A549 (cell line): ENCODE data around the gene SLC39A13. TPM values are rescaled to one million over a fixed set of nuclear protein-coding genes. Genes with fewer than 3 reads are reported as not detected.

Experiments
- ATAC-seq, 2 experiments: fragments of 200-7000 bp in 1 of 2; fragments of >200 bp in 1 of 2; cut with Nextera tagmentation in 1 of 2; cut with Tn5 transposase in 1 of 2; 3 replicates each; pipeline versions ENCODE4 v1.8.0 to v1.9.1; 2018 to 2020; ENCODE audit warnings: mild to moderate bottlenecking in 1 of 2, moderate library complexity in 1 of 2
- CTCF ChIA-PET: fragments of 300-600 bp; sonication (Branson Sonifier 250); formaldehyde crosslinking; extraction: SDS; loops from one replicate; lab custom pipeline; 2021; ENCODE audit warnings: antibody characterized with exemption, inconsistent platforms; lab: Yijun Ruan, JAX
- POLR2A ChIA-PET: fragments of 350-600 bp; formaldehyde crosslinking; extraction: SDS; loops from one replicate; lab custom pipeline; 2021; ENCODE audit warnings: antibody characterized with exemption, inconsistent platforms; lab: Yijun Ruan, JAX
- DNase-seq, 2 experiments: peaks; one replicate each; pipeline versions ENCODE4 v3.0.0 to v3.0.0-alpha.2; 2011 to 2016; ENCODE audit warnings: low read depth in 1 of 2, low spot score in 1 of 2
- FAIRE-seq: peaks from 2 replicates; lab custom pipeline; 2011; peaks lifted over from hg19 to GRCh38; lab: Jason Lieb, UNC
- H3K27ac ChIP-seq, 2 experiments: fragments of >200 bp; sonication (Bioruptor Twin); formaldehyde crosslinking; 3 replicates each; pipeline ENCODE4 v1.5.1; 2016 to 2017
- H3K4me1 ChIP-seq: fragments of >200 bp; sonication (Bioruptor Twin); formaldehyde crosslinking; 3 replicates; pipeline ENCODE4 v1.6.1; 2016
- H3K4me2 ChIP-seq: fragments of >200 bp; sonication (Bioruptor Twin); formaldehyde crosslinking; 3 replicates; pipeline ENCODE4 v1.6.1; 2016
- H3K4me3 ChIP-seq: fragments of >200 bp; sonication (Bioruptor Twin); formaldehyde crosslinking; 3 replicates; pipeline ENCODE4 v1.5.1; 2016
- H3K9me3 ChIP-seq: fragments of >200 bp; sonication (Bioruptor Twin); formaldehyde crosslinking; 3 replicates; pipeline ENCODE4 v1.6.1; 2016
- CEBPB ChIP-seq, 2 experiments: fragments of >200 bp in 1 of 2; sonication (Bioruptor Twin) in 1 of 2; formaldehyde crosslinking in 1 of 2; IDR thresholded peaks; 2 replicates each; pipeline ENCODE4 v1.6.1; 2012 to 2016
- CHD2 ChIP-seq: fragments of 150-350 bp; IDR thresholded peaks from 2 replicates; pipeline ENCODE4 v1.6.1; 2014; ENCODE audit warnings: low read length; ENCODE audit not compliant: partially characterized antibody
- CHD4 ChIP-seq: fragments of 200-600 bp; sonication (generic); IDR thresholded peaks from 2 replicates; pipeline ENCODE4 v1.6.1; 2016; ENCODE audit warnings: antibody characterized with exemption, mild to moderate bottlenecking, borderline replicate concordance
- FOSL2 ChIP-seq, 2 experiments: fragments of 450-650 bp in 1 of 2; fragments of >200 bp in 1 of 2; sonication (Bioruptor Twin) in 1 of 2; formaldehyde crosslinking; IDR thresholded peaks; 2 replicates each; pipeline versions ENCODE4 v1.5.0 to v1.6.1; 2016 to 2020; ENCODE audit warnings: mild to moderate bottlenecking in 1 of 2, moderate library complexity in 1 of 2
- FOXS1 ChIP-seq: fragments of 250-450 bp; sonication (Bioruptor Pico); IDR thresholded peaks from 2 replicates; pipeline ENCODE4 v1.5.0; 2020; ENCODE audit warnings: mild to moderate bottlenecking, moderate library complexity
- GATA3 ChIP-seq: IDR thresholded peaks from 2 replicates; pipeline ENCODE4 v1.6.1; 2012; ENCODE audit warnings: borderline replicate concordance
- HOXA7 ChIP-seq: fragments of 250-450 bp; sonication (Bioruptor Pico); IDR thresholded peaks from 2 replicates; pipeline ENCODE4 v1.5.0; 2020; ENCODE audit warnings: mild to moderate bottlenecking, moderate library complexity
- JUN ChIP-seq, 2 experiments: fragments of >200 bp; sonication (Bioruptor Twin); formaldehyde crosslinking; IDR thresholded peaks; 2 replicates in 1 of 2; 3 replicates in 1 of 2; pipeline ENCODE4 v1.6.1; 2016 to 2017
- KDM1A ChIP-seq: fragments of 200-600 bp; sonication (generic); IDR thresholded peaks from 2 replicates; pipeline ENCODE4 v1.6.1; 2016; ENCODE audit warnings: low read depth, mild to moderate bottlenecking
- NR3C1 ChIP-seq: fragments of >200 bp; sonication (Bioruptor Twin); formaldehyde crosslinking; IDR thresholded peaks from 3 replicates; pipeline ENCODE4 v1.6.1; 2017
- POLR2A ChIP-seq: IDR thresholded peaks from 2 replicates; pipeline ENCODE4 v1.6.1; 2012; ENCODE audit warnings: mild to moderate bottlenecking, low read length
- RAD21 ChIP-seq, 2 experiments: fragments of >200 bp in 1 of 2; sonication (Bioruptor Twin) in 1 of 2; formaldehyde crosslinking in 1 of 2; IDR thresholded peaks in 1 of 2; conservative IDR thresholded peaks in 1 of 2; 2 replicates in 1 of 2; 3 replicates in 1 of 2; pipeline ENCODE4 v1.6.1; 2012 to 2018; ENCODE audit warnings: inconsistent platforms in 1 of 2
- SMC3 ChIP-seq: fragments of >200 bp; sonication (Bioruptor Twin); formaldehyde crosslinking; IDR thresholded peaks from 3 replicates; pipeline ENCODE4 v1.6.1; 2018; ENCODE audit warnings: inconsistent platforms
- WGBS: methylation state at CpG from one replicate; pipeline ENCODE4 v1.1.6; 2017; ENCODE audit errors: missing lambda C conversion rate; 5-methylcytosine and 5-hydroxymethylcytosine counted together
- polyA plus RNA-seq, 4 experiments: library from polyadenylated mRNA; depleted of rRNA in 3 of 4; stranded (reverse); fragments of >200 nt; fragmentation: RNase III in 1 of 4; extraction: RNeasy Plus Mini Kit Qiagen cat#74134 plus additional on column Dnase treatment in 1 of 4; gene quantifications; 2 replicates in 3 of 4; 3 replicates in 1 of 4; pipeline ENCODE4 v1.2.3, GENCODE V29; 2011 to 2017
- TF ChIP-seq, protein P1 (sequence below): fragments of >200 bp; sonication (Bioruptor Twin); formaldehyde crosslinking; IDR thresholded peaks from 3 replicates; pipeline ENCODE4 v1.5.1; 2016
- TF ChIP-seq, protein P2 (sequence below): fragments of 150-350 bp; IDR thresholded peaks from 2 replicates; pipeline ENCODE4 v1.6.1; 2014; ENCODE audit warnings: low read depth, mild to moderate bottlenecking, low read length
- TF ChIP-seq, protein P3 (sequence below): IDR thresholded peaks from 2 replicates; pipeline ENCODE4 v1.6.1; 2012

The SLC39A13 gene
- polyA plus RNA-seq, 2 of the 4 experiments (the other 2 are of a cell fraction): 10.8 to 35.2 TPM

DNA sequence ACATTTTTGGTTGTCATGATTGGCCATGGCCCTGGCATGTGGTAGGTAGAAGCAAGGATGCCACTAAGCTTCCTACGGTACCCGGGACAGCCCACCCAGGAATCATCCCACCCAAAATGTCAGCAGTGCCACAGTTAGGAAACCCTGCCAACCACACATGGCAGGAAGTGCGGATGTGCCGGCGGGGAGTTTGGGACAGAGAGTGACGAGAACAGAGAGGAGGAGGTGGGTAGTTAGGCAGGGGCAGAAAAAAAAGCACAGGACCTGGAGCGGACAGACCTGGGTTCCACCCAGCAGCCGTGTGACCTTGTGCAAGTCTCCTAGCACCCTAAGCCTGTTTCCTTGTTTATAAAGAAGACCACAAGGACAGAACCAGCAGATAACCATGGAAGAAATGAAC, 33.4 kb upstream of the SLC39A13 start (continued):
- TF ChIP-seq, protein P1, sequence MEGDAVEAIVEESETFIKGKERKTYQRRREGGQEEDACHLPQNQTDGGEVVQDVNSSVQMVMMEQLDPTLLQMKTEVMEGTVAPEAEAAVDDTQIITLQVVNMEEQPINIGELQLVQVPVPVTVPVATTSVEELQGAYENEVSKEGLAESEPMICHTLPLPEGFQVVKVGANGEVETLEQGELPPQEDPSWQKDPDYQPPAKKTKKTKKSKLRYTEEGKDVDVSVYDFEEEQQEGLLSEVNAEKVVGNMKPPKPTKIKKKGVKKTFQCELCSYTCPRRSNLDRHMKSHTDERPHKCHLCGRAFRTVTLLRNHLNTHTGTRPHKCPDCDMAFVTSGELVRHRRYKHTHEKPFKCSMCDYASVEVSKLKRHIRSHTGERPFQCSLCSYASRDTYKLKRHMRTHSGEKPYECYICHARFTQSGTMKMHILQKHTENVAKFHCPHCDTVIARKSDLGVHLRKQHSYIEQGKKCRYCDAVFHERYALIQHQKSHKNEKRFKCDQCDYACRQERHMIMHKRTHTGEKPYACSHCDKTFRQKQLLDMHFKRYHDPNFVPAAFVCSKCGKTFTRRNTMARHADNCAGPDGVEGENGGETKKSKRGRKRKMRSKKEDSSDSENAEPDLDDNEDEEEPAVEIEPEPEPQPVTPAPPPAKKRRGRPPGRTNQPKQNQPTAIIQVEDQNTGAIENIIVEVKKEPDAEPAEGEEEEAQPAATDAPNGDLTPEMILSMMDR: no peak

DNA sequence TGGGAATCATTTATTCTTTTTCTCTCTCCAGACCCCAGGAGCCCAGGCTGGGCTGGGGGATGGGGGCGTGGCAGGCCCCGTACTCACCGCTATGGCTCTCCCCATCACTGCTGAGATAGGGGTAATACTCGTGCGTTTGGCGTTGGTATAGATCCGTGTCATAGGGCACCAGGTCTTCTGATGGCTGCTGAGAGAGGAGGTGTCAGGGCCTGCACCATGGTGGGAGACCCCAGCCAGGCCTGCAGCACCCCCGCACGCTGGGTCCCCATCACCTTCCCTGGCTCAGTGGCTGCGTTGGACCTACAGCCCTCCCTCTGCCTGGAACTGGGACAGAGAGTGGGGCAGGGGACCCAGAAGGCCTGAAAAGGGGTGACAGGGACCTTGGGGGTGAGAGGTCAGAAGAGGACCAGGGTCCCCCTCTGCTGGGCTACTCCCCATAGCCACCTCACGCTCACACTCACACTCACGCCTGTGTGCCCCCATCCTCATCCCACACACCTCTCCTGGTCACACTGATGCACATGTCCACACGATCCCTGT, 32.8 kb upstream of the SLC39A13 start:
- H3K9me3 ChIP-seq: no peaks in the 10 kb centered on the region
- H3K4me1 ChIP-seq: peaks cover 21% of the 10 kb centered on the region
- TF ChIP-seq, protein P2, sequence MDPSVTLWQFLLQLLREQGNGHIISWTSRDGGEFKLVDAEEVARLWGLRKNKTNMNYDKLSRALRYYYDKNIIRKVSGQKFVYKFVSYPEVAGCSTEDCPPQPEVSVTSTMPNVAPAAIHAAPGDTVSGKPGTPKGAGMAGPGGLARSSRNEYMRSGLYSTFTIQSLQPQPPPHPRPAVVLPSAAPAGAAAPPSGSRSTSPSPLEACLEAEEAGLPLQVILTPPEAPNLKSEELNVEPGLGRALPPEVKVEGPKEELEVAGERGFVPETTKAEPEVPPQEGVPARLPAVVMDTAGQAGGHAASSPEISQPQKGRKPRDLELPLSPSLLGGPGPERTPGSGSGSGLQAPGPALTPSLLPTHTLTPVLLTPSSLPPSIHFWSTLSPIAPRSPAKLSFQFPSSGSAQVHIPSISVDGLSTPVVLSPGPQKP: no peak
- TF ChIP-seq CHD4: no peak
- TF ChIP-seq CHD2: no peak
- no peak for TF ChIP-seq FOSL2 (IDR thresholded peaks at IDR 0.05)
- no peak for TF ChIP-seq FOSL2 (CRISPR knock-in tag; IDR thresholded peaks at IDR 0.05)
- no peak for TF ChIP-seq NR3C1
- no peak for TF ChIP-seq CEBPB (IDR thresholded peaks at IDR 0.05)
- TF ChIP-seq GATA3: no peak
- TF ChIP-seq JUN (IDR thresholded peaks at IDR 0.05): no peak
- TF ChIP-seq RAD21 (conservative IDR thresholded peaks at IDR 0.05 in 1 of 2, IDR thresholded peaks at IDR 0.05 in 1 of 2): no peak
- TF ChIP-seq KDM1A: no peak
- TF ChIP-seq SMC3: no peak
- no peak for TF ChIP-seq POLR2A
- TF ChIP-seq FOXS1 (CRISPR knock-in tag): no peak
- TF ChIP-seq, all 56 proteins: peak for 0
- ATAC-seq: no peak
- POLR2A ChIA-PET: no interaction called here
- CTCF ChIA-PET: interaction anchor here (2.2 to 6.0 kb wide), 4 partner anchors 14 to 51 kb away, joined by 12 to 133 read pairs (median 55); partner anchors contain the start of genes PSMC3 and SLC39A13
- Histone ChIP-seq H3K4me2 (no peak overlapping the region), H3K27ac (no peak overlapping the region), H3K4me3 (no peak overlapping the region)
- FAIRE-seq: no peak
- 84% methylated on average over 13 of the region's 13 CpGs for WGBS
- no peak for DNase-seq

DNA sequence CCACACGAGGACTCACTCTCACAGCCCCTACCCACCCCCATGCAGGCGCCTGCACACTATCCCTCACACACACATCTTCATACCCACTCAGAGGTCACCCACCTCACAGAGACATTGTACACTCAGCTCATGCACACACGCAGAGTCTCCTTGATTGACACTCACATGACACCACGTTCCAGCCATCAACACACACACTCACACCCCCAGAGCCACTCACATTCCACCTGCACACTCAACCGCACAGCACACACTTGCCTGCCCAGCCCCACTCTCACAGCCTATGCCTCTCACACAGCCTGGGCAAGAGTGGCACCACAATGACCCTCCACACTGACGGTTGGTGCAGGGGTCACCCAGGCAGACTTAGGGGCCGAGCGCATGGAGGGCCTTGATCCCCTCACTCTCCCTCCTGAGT, 32.3 kb upstream of the SLC39A13 start:
- ChIA-PET CTCF (interaction anchor here (1.2 kb wide), 1 partner anchor 27 kb away, joined by 3 read pairs; no protein-coding TSS in a partner anchor), POLR2A (no interaction called here)
- TF ChIP-seq NR3C1 (no peak), HOXA7 (CRISPR knock-in tag) (no peak), FOSL2 (IDR thresholded peaks at IDR 0.05) (no peak), FOSL2 (CRISPR knock-in tag; IDR thresholded peaks at IDR 0.05) (no peak)
- TF ChIP-seq, protein P3, sequence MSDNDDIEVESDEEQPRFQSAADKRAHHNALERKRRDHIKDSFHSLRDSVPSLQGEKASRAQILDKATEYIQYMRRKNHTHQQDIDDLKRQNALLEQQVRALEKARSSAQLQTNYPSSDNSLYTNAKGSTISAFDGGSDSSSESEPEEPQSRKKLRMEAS: no peak
- TF ChIP-seq, all 56 proteins: peak for 0

More for the DNA sequence above, 32.3 kb upstream of the SLC39A13 start:
- peaks cover 21% of the 10 kb centered on the region for H3K4me1 ChIP-seq
- no peak for DNase-seq
- H3K4me3 ChIP-seq: no peak overlapping the region
- 0 out of 6 replicates have a peak, but pooled peaks of 1 of the 2 experiments have one; percentile 1 for ATAC-seq
- FAIRE-seq: no peak
- no peak overlapping the region for H3K27ac ChIP-seq
- H3K9me3 ChIP-seq: no peaks in the 10 kb centered on the region
- 88% methylated on average over 8 of the region's 8 CpGs for WGBS
- no peak overlapping the region for H3K4me2 ChIP-seq
